Epidermal melanocyte (primary cell): ENCODE measurements around the gene INTS3.
A peak's percentile ranks its signal among the peaks of the same experiment; 100 is the strongest.
"Not testable (repeated sequence)": the region's sequence is repeated elsewhere in the genome, so short reads cannot be mapped to it uniquely, and the experiment has no call there.

Experiments
- DNase-seq: peaks from one replicate; pipeline ENCODE4 v3.0.0; 2011; ENCODE audit warnings: low spot score; ENCODE audit not compliant: insufficient read length

Gene INTS3

GRCh38 chr1:153698923-153699714 lies 28.7 kb upstream of the INTS3 start:
- DNase-seq = peak; percentile 18

- DNase-seq = no peak
These were observed 28.1 kb upstream of the INTS3 start for GRCh38 chr1:153699768-153700167.

- DNase-seq = no peak
These were observed 22.4 kb upstream of the INTS3 start for GRCh38 chr1:153705484-153705883.

GRCh38 chr1:153711026-153711425 lies 16.8 kb upstream of the INTS3 start:
- no peak for DNase-seq

GRCh38 chr1:153716211-153716610 lies 11.6 kb upstream of the INTS3 start:
- DNase-seq = not testable (repeated sequence)

DNA sequence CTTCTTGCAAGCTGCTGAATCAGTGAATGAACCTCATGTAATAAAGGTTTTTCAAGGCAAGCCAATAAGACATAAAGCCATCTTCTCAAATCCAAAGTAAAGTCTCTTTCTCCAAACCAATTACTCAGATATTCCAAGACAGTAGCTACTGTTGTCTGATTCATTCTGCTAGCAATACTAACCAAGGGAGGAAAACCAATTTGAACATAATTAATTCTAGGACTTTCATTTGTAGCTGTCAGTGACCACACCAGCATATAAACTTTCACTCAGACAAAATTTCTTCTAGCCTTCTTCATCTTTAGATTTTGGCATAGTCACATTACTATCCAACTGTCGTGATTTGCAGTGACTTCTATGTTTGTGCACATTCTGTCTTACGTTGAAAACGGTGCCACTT lies 10.5 kb upstream of the INTS3 start:
- DNase-seq = no peak

DNA sequence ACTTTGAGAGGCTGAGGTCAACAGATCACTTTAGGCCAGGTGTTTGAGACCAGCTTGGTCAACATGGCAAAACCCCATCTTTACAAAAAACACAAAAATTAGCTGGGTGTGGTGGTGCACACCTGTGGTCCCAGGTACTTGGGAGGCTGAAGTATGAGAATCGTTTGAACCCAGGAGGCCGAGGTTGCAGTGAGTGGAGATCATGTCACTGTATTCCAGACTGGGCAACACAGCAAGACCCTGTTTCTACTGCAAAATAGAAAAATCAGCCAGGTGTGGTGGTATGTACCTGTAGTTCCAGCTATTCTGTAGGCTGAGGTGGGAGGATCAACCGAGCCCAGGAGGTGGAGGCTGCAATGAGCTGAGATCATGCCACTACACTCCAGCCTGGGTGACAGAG lies 4.2 kb upstream of the INTS3 start:
- DNase-seq = no peak

GRCh38 chr1:153724634-153725033 lies 3.2 kb upstream of the INTS3 start:
- not testable (repeated sequence) for DNase-seq

DNA sequence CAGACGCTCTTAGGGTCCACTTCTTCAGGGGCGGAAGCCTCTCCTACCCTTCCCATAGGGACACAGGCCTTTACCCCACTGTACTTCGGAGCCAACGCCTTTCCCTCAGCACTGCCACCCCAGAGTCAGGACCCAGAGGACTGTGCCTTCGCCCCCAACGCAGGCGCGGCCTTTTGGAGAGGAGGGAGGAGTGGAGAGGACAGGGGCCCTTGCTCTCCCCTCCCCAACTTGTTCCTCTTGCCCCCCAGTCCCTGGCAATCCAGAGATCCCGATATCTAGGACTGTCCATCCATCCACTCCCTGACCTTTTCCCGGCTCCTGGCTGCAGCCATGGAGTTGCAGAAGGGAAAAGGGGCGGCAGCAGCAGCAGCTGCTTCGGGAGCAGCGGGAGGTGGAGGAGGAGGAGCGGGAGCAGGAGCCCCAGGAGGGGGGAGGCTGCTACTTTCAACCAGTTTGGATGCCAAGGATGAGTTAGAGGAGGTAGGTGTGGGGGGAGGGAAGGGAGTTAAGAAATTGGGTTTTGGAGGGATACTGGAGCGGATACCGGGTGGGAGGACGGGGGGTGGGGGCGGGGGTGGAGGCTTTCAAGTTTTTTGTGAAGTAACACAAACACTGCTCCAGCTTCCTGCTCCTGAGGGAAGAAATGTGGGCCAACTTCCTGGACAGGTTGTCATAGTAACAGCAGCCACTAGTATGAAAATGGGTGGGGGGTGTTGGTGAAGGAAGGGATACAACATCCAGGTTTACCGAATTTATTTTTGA lies 636 bp downstream of the INTS3 start:
- no peak for DNase-seq

GRCh38 chr1:153730468-153730988 lies 2.7 kb downstream of the INTS3 start:
- no peak for DNase-seq

- DNase-seq = no peak
These were observed 6.1 kb downstream of the INTS3 start for GRCh38 chr1:153733970-153734369.

DNA sequence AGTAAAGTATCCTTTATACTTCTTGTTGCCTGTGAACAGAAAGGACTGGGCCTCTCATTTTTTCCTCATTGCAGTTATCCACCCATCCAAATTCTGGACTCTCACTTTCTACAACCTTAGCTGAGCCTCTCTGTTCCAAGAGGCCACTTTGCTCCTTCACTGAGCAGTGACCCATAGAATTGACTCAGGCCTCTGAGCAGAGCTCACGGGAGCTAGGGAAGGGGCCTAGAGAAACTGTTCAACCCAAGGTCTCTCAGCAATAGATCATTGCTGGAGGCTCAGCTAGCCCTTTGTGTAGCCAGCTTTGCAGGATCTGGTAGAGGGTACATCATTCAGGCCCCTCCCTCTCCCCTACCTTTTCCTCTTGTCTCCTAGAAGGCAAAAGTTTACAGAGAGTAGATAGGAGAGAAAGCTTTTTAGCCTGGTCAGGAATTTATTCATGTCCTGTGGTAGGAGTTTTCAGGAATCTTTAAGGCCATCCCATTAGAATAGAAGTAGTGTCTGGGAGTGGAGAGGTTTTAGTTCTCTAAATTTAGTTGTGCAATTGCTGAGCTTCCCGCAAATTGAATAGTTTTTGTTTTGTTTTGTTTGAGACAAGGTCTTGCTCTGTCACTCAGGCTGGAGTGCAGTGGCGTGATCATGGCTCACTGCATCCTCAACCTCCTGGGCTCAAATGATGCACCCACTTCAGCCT lies 6.7 kb downstream of the INTS3 start:
- no peak for DNase-seq

DNA sequence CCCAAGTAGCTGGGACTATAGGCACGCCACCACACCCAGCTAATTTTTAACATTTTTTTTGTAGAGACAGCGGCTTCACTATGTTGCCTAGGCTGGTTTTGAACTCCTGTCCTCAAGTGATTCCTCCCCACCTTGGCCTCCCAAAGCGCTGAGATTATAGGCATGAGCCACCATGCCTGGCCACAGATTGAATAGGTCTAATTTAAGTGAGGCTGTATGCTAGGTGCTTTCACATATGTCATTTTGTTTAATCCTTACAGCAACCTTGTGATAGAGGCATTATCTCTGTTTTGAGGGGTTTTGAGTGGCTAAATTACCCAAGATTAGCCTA lies 7.2 kb downstream of the INTS3 start:
- DNase-seq = no peak

DNA sequence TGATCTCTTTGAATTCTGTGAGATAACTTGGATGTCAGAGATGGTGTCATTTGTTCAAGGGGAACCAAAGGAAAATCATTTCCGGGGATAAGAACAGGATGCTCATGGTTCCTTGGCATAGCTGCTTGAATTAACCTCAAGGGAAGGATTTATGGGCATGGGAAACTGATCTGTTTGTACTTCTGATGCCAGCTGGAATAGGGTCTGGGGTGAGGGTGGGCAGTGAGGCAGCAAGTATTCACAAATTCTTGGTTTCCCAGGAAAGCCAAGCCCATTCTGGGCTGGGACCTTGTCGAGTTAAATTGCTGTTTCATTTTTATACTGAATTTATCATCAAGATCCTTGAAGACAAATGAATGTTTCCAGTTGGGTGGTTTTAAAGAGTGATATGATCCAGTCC lies 14.1 kb downstream of the INTS3 start:
- DNase-seq = no peak

GRCh38 chr1:153742411-153743142 lies 14.7 kb downstream of the INTS3 start:
- no peak for DNase-seq

- no peak for DNase-seq
These were observed 17.6 kb downstream of the INTS3 start for GRCh38 chr1:153745417-153745816.

- DNase-seq = no peak
These were observed 18.3 kb downstream of the INTS3 start for GRCh38 chr1:153746174-153746573.

GRCh38 chr1:153748903-153749302 lies 21.1 kb downstream of the INTS3 start:
- DNase-seq = no peak

GRCh38 chr1:153749408-153750005 lies 21.7 kb downstream of the INTS3 start:
- peak; percentile 93 for DNase-seq

DNA sequence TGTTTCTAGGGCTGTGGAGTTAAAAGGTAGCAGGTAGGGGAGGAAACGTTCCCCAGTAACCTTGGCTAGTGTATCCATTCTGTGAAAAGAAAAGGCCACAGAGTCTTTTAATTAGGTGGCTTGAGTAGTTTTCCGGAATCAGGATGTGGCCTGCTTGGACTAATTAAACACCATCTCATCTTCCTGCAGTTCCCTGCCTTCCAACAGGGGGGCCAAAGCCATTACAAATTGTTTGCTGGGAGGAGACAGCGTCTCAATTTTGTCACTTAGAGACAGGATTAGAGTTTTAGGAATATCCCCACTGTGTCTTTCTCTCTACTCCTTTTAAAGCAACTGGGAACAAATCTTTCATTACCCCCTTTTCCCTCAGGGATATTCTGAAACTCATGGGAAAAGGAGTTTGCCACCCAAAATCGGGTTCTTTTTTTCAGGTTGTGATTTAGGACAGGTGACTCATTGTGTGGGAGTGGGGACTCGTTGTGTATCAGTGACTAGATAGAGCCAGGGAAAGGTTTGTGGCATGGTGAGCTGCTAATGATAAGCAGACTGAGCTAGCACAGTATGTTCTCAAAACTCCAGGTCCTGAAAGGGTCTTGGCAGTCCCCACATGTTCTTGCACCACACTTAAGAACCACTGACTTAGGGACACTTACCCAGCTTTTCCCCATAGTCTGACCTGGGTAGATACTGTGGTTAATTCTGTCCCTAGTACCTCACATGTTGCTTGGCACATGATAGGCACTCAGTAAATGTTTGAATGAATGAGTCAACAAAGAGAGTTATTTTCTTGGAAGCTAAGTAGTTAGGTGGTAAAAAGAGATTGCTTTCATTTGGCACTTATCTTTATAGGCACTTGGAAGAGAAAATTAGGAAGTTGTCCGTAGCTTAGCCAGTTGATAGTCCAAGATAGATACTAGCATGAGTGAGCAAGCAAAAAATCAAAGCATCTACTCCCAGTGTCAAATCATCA lies 22.5 kb downstream of the INTS3 start:
- no peak for DNase-seq
